Mammary epithelial cell (primary cell): ENCODE measurements around the gene PRR16.

Source experiments
- EZH2 ChIP-seq: IDR thresholded peaks from 2 replicates; pipeline ENCODE4 v1.6.1; 2012; ENCODE audit warnings: low read length, inconsistent platforms, borderline replicate concordance
- TF ChIP-seq, protein P1 (sequence below), 2 donors: IDR thresholded peaks in 1 of 2; conservative IDR thresholded peaks in 1 of 2; 2 replicates each; pipeline ENCODE4 v1.5.1; 2011 to 2012; ENCODE audit warnings: inconsistent platforms in 2 of 2, low read length in 2 of 2, mild to moderate bottlenecking in 2 of 2, control low read depth in 1 of 2, low read depth in 1 of 2; ENCODE audit not compliant: insufficient read depth in 1 of 2; ENCODE audit errors: extremely low read depth in 1 of 2

DNA sequence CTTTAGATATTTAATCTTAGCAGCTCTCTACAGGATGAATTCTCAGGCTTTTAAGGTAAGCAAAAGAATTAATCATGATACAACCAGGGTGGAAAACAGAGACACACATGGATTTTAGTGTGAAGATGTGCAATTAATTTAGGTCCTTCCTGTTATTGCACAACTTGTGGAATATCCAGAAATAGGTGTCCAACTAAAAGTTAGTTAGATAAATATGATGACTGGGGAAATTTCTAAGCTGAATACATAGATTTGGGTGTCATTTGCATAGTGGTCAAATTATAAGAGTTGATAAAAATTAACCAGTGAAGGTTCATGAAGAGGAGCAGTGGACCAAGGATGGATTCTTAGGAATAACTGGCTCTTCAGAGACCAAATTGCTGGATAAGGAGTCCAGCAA is 266.1 kb downstream of the PRR16 start:
- TF ChIP-seq, protein P1, sequence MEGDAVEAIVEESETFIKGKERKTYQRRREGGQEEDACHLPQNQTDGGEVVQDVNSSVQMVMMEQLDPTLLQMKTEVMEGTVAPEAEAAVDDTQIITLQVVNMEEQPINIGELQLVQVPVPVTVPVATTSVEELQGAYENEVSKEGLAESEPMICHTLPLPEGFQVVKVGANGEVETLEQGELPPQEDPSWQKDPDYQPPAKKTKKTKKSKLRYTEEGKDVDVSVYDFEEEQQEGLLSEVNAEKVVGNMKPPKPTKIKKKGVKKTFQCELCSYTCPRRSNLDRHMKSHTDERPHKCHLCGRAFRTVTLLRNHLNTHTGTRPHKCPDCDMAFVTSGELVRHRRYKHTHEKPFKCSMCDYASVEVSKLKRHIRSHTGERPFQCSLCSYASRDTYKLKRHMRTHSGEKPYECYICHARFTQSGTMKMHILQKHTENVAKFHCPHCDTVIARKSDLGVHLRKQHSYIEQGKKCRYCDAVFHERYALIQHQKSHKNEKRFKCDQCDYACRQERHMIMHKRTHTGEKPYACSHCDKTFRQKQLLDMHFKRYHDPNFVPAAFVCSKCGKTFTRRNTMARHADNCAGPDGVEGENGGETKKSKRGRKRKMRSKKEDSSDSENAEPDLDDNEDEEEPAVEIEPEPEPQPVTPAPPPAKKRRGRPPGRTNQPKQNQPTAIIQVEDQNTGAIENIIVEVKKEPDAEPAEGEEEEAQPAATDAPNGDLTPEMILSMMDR (conservative IDR thresholded peaks at IDR 0.05 in 1 of 2, IDR thresholded peaks at IDR 0.05 in 1 of 2; ENCODE audit: extremely low read depth in 1 of 2, insufficient read depth in 1 of 2, low read depth in 1 of 2, low read length in 2 of 2), result no peak
- TF ChIP-seq EZH2, result no peak
